Keratinocyte (primary cell): ENCODE results near the gene MED16. TPM values are rescaled to one million over a fixed set of nuclear protein-coding genes. Genes with fewer than 3 reads are reported as not detected.

ENCODE experiments used
- DNase-seq: peaks from one replicate; pipeline ENCODE4 v3.0.0-alpha.2; 2011; ENCODE audit warnings: low read depth, missing footprints, low spot score
- FAIRE-seq: peaks from 2 replicates; lab custom pipeline; 2011; peaks lifted over from hg19 to GRCh38; lab: Jason Lieb, UNC
- H2AFZ ChIP-seq: 2 replicates; pipeline ENCODE4 v1.6.0; 2012; ENCODE audit warnings: low read length, control low read depth, inconsistent platforms; ENCODE audit not compliant: control insufficient read depth
- H3K27ac ChIP-seq: 2 replicates; pipeline ENCODE4 v1.5.1; 2011; ENCODE audit warnings: low read length; ENCODE audit not compliant: control insufficient read depth, insufficient read depth
- H3K27me3 ChIP-seq: 3 replicates; pipeline ENCODE4 v1.6.0; 2011; ENCODE audit warnings: low read length; ENCODE audit not compliant: control insufficient read depth, insufficient read depth; ENCODE audit errors: extremely low read depth
- H3K36me3 ChIP-seq, 2 experiments: 2 replicates in 1 of 2; 3 replicates in 1 of 2; pipeline ENCODE4 v1.5.1; 2011; ENCODE audit warnings: low read length in 2 of 2, mild to moderate bottlenecking in 1 of 2; ENCODE audit not compliant: control insufficient read depth in 2 of 2, insufficient read depth in 2 of 2; ENCODE audit errors: extremely low read depth in 1 of 2
- H3K4me1 ChIP-seq: 3 replicates; pipeline ENCODE4 v1.5.1; 2011; ENCODE audit warnings: low read length; ENCODE audit not compliant: control insufficient read depth, insufficient read depth; ENCODE audit errors: extremely low read depth
- H3K4me2 ChIP-seq: 3 replicates; pipeline ENCODE4 v1.6.0; 2011; ENCODE audit warnings: low read depth, low read length; ENCODE audit not compliant: control insufficient read depth, insufficient read depth; ENCODE audit errors: extremely low read depth
- H3K4me3 ChIP-seq, 3 experiments: fragments of 200-600 bp in 1 of 3; sonication (generic) in 1 of 3; 2 replicates in 2 of 3; 3 replicates in 1 of 3; pipeline ENCODE4 v1.5.1; 2011 to 2016; ENCODE audit warnings: low read length in 3 of 3, mild to moderate bottlenecking in 3 of 3, control low read depth in 2 of 3, inconsistent platforms in 1 of 3, low read depth in 1 of 3, mixed read lengths in 1 of 3, mixed run types in 1 of 3, moderate library complexity in 1 of 3; ENCODE audit not compliant: control insufficient read depth in 2 of 3, insufficient read depth in 2 of 3; ENCODE audit errors: extremely low read depth in 1 of 3
- H3K79me2 ChIP-seq: 2 replicates; pipeline ENCODE4 v1.6.0; 2012; ENCODE audit warnings: low read length; ENCODE audit not compliant: control insufficient read depth, insufficient read depth
- H3K9ac ChIP-seq: 3 replicates; pipeline ENCODE4 v1.6.0; 2011; ENCODE audit warnings: low read length; ENCODE audit not compliant: control insufficient read depth, insufficient read depth; ENCODE audit errors: extremely low read depth
- H3K9me1 ChIP-seq: 3 replicates; pipeline ENCODE4 v1.6.0; 2011; ENCODE audit warnings: low read length; ENCODE audit not compliant: control insufficient read depth, insufficient read depth; ENCODE audit errors: extremely low read depth
- H3K9me3 ChIP-seq: 2 replicates; pipeline ENCODE4 v1.5.1; 2012; ENCODE audit warnings: low read depth, low read length; ENCODE audit not compliant: control insufficient read depth
- H4K20me1 ChIP-seq: 3 replicates; pipeline ENCODE4 v1.6.0; 2011; ENCODE audit warnings: low read length; ENCODE audit not compliant: control insufficient read depth, insufficient read depth; ENCODE audit errors: extremely low read depth
- CTCF ChIP-seq, 3 experiments: IDR thresholded peaks in 1 of 3; conservative IDR thresholded peaks in 1 of 3; optimal IDR thresholded peaks in 1 of 3; 2 replicates in 2 of 3; 3 replicates in 1 of 3; pipeline versions ENCODE3 to v1.5.1; 2011; ENCODE audit warnings: low read length in 3 of 3, mild to moderate bottlenecking in 3 of 3, moderate library complexity in 2 of 3, control low read depth in 1 of 3, inconsistent platforms in 1 of 3; ENCODE audit not compliant: insufficient read depth in 2 of 3; ENCODE audit errors: extremely low read depth in 1 of 3
- EZH2 ChIP-seq: IDR thresholded peaks from one replicate; pipeline ENCODE4 v1.6.1; 2012; ENCODE audit warnings: inconsistent platforms, mild to moderate bottlenecking, low read length, moderate library complexity
- dilution Hi-C: fragments of 300-500 bp; cut with MboI; formaldehyde crosslinking; loops from one replicate; pipeline ENCODE4 v1.7.0; 2020; ENCODE audit warnings: low sequenced_read_pairs; ENCODE audit not compliant: extremely low pct_ligation_motif_present
- polyA plus RNA-seq, 5 experiments: library from polyadenylated mRNA; depleted of rRNA in 3 of 5; stranded (reverse) in 3 of 5; stranded (forward) in 1 of 5; unstranded in 1 of 5; fragments of >200 nt; gene quantifications; 1 replicate in 1 of 5; 2 replicates in 3 of 5; 3 replicates in 1 of 5; pipeline versions ENCODE4 v1.2.1 to v1.2.3, GENCODE V29; 2011 to 2012; ENCODE audit warnings: missing spikeins in 2 of 5, low read depth in 1 of 5, low replicate concordance in 1 of 5

MED16 gene
- polyA plus RNA-seq, 1 donor (not counting 4 experiments of a cell fraction or from before 2014, with no cell fraction given): 9.7 TPM

GRCh38 chr19:898663-899062, 5.7 kb upstream of the MED16 start:
- H3K4me2 ChIP-seq: no peak overlapping the region
- H3K9me3 ChIP-seq: no peaks in the 10 kb centered on the region
- H2AFZ ChIP-seq: no peak overlapping the region
- no peak overlapping the region for H3K27ac ChIP-seq
- peaks cover 5% of the 10 kb centered on the region for H3K79me2 ChIP-seq
- no peak for TF ChIP-seq CTCF (optimal IDR thresholded peaks at IDR 0.05 in 1 of 3, IDR thresholded peaks at IDR 0.05 in 1 of 3, conservative IDR thresholded peaks at IDR 0.05 in 1 of 3; ENCODE audit: extremely low read depth in 1 of 3, insufficient read depth in 2 of 3, low read length in 3 of 3)
- TF ChIP-seq EZH2: no peak
- FAIRE-seq (no peak), DNase-seq (no peak)
- no peak overlapping the region for H3K9ac ChIP-seq
- H3K27me3 ChIP-seq: no peaks in the 10 kb centered on the region
- H4K20me1 ChIP-seq: no peaks in the 10 kb centered on the region
- no peak overlapping the region for H3K4me3 ChIP-seq
- H3K9me1 ChIP-seq: no peaks in the 10 kb centered on the region
- peaks cover 5 to 17% of the 10 kb centered on the region in 2 experiments for H3K36me3 ChIP-seq
- no peaks in the 10 kb centered on the region for H3K4me1 ChIP-seq
- dilution Hi-C loops: no loop called here

- H2AFZ ChIP-seq: no peak overlapping the region
- no peaks in the 10 kb centered on the region for H3K79me2 ChIP-seq
- FAIRE-seq: no peak
- no peaks in the 10 kb centered on the region for H3K9me3 ChIP-seq
- H3K4me2 ChIP-seq: no peak overlapping the region
- H3K36me3 ChIP-seq: peaks cover 5 to 17% of the 10 kb centered on the region in 2 experiments
- dilution Hi-C loops: no loop called here
- TF ChIP-seq EZH2 (no peak), CTCF (optimal IDR thresholded peaks at IDR 0.05 in 1 of 3, IDR thresholded peaks at IDR 0.05 in 1 of 3, conservative IDR thresholded peaks at IDR 0.05 in 1 of 3; ENCODE audit: extremely low read depth in 1 of 3, insufficient read depth in 2 of 3, low read length in 3 of 3) (peak in 1 of 3 experiments; percentile 11)
- no peak overlapping the region for H3K4me3 ChIP-seq
- no peaks in the 10 kb centered on the region for H3K4me1 ChIP-seq
- no peaks in the 10 kb centered on the region for H3K9me1 ChIP-seq
- H3K27me3 ChIP-seq: no peaks in the 10 kb centered on the region
- H3K9ac ChIP-seq: no peak overlapping the region
- no peak overlapping the region for H3K27ac ChIP-seq
- no peak for DNase-seq
- no peaks in the 10 kb centered on the region for H4K20me1 ChIP-seq
Measured at GRCh38 chr19:897442-898039, 4.6 kb upstream of the MED16 start.
